ENCODE measurements around the gene PDXK. TPM values are rescaled to one million over a fixed set of nuclear protein-coding genes. Genes with fewer than 3 reads are reported as not detected.

Gene PDXK
- 229 to 359 TPM (median 320 TPM) in 5 replicates for total RNA-seq (2022; extraction: Qiagen RNA extraction)

DNA sequence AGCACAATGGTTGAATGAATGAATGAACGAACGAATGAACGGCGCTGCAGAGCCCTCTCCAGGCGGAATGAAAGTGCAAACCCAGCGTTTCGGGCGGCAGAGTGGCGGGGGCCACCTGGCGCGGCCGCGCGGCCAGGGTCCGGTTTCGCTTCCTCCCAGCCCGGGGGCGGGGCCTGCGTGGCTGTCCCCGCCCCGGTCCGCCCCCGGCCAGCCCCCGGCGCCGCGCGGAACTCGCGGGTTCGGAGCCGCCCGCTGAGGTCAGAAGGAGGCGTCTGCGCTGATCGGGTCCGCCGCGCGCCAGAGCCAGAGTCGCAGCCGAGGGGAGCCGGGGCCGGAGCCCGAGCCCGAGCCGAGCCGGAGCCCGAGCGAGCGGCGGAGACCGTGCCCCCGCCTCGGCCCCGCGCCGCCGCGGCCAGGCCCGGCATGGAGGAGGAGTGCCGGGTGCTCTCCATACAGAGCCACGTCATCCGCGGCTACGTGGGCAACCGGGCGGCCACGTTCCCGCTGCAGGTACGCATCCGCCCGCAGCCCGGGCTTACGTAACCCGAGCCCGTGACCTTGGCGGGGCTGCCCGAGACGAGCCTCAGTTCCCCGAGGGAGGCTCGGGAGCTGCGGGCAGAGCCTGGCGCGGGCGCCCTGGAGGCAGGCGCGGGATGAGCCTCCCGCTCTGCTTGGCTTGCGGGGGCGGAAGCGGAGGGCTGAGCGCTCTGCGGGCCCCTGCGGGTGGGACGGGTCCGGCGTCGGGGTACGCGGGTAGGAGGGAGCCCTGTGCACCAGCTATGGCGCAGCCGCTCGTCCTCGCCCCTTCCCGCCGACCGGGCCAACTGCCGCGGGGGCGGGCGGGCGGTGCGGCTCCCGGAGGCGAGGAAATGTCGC, at the start of gene PDXK:
TSS of gene PDXK (plus strand) at position 258 of the 876 bp plus-strand sequence. CDS start at position 424, 166 bp downstream.

DNA sequence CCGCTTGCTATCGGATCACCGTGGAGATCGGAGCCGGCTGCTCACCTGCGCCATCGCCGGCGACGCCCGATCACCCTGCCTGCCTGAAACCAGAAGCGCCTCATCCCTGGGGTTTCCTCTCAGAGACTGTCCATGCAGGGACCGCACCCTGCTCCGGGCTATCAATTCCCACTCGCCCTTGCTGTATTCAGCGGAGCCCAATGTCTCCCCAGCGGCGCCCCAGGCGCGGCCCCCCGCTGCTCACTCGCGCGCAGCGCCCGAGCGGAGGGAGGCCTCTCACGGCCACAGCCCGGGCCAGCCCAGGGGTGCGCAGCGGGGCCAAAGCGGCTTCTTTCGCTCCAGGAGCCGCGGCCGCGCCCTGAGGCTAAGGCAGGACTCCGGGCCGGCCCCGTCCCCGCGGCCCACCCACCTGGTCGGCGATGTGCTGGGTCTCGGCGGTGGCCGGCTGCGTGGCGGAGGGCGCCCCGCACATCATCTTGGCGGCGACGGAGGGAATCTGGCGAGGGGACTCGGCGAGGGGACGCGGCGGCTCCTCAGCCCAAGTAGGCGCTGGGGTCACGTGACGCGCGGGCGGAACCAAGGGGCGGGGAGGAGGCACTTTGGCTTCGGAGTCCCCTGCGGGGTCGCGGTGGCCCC, 57.0 kb downstream of the PDXK start, which contains the start of gene CSTB:
TSS of gene CSTB (minus strand) at position 514 of the 636 bp plus-strand sequence. CDS start at position 475, 39 bp downstream.

DNA sequence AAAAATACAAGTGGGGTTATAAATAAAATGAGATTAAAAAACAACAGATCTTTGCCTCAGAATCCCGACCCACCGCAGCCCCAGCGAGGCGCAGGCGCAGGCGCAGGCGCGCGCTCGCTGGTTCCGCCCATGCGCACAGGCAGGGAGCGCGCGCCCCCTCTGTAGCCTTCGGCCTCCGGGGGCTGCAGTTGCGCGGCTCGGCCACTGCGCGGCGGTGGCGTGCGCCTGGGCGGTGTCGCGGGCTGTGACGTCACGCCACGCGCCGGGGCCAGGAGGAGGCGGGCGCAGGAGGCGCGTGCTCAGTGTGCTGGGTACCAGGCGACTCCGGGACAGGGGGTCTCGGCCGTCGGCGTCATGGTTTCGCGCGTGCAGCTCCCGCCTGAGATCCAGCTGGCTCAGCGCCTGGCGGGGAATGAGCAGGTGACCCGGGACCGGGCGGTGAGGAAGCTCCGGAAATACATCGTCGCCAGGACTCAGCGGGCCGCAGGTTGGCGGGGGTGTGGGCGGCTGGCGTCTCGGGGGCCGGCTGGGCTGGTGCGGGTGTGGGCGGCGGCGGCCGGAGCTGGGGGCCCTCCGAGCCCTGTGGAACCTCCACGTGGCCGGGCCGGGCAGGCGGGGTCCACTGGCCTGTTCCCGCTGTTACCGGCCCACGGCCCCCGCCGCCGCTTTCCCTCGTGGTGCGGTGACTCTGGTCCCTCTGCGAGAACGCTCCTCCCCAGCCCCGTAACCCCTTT, 70.5 kb downstream of the PDXK start, which contains the start of gene RRP1:
TSS of gene RRP1 (plus strand) at position 302 of the 734 bp plus-strand sequence. CDS start at position 355, 53 bp downstream.

Other genes starting within 250 kb of the PDXK start
- gene HSF2BP, start 59.6 kb upstream of the PDXK start, total RNA-seq (2022; extraction: Qiagen RNA extraction), result 1.8 to 2.2 TPM (median 2.1 TPM) in 5 replicates
- 35.0 to 47.8 TPM (median 36.8 TPM) in 5 replicates for gene RRP1B, start 59.6 kb upstream of the PDXK start, total RNA-seq (2022; extraction: Qiagen RNA extraction)
- 66.2 to 99.0 TPM (median 90.7 TPM) in 5 replicates for gene CSTB, start 57.2 kb downstream of the PDXK start, total RNA-seq (2022; extraction: Qiagen RNA extraction)
- gene RRP1, start 70.4 kb downstream of the PDXK start, total RNA-seq (2022; extraction: Qiagen RNA extraction), result 32.7 to 41.6 TPM (median 34.8 TPM) in 5 replicates
- 20.8 to 28.4 TPM (median 25.8 TPM) in 5 replicates for gene AGPAT3, start 146.1 kb downstream of the PDXK start, total RNA-seq (2022; extraction: Qiagen RNA extraction)

Data from A549 treated with Hydrocortisone at 1 μM for 4 hours (cell line).